Mesenchymal stem cell (in vitro differentiated cells and primary cell): Measurements from ENCODE around the gene LIFR.
"Not testable (repeated sequence)": the region's sequence is repeated elsewhere in the genome, so short reads cannot be mapped to it uniquely, and the experiment has no call there.

Source experiments
- DNase-seq: peaks from one replicate; pipeline ENCODE4 v3.0.0-alpha.2; 2013
- H2AFZ ChIP-seq: one replicate; pipeline ENCODE4 v1.6.1; 2013; ENCODE audit warnings: low read depth, mild to moderate bottlenecking, control low read depth, inconsistent platforms, low read length, moderate library complexity
- H2AK5ac ChIP-seq: 2 replicates; pipeline ENCODE4 v1.6.1; 2013; ENCODE audit warnings: low read length, moderate library complexity, mild to moderate bottlenecking, inconsistent platforms; ENCODE audit not compliant: severe bottlenecking
- H2BK120ac ChIP-seq: one replicate; pipeline ENCODE4 v1.6.1; 2013; ENCODE audit warnings: low read depth, mild to moderate bottlenecking, inconsistent platforms, low read length, moderate library complexity
- H2BK12ac ChIP-seq, 2 experiments: one replicate each; pipeline ENCODE4 v1.6.1; 2013; ENCODE audit warnings: inconsistent platforms in 2 of 2, low read length in 2 of 2, mild to moderate bottlenecking in 2 of 2, moderate library complexity in 2 of 2, control low read depth in 1 of 2
- H2BK15ac ChIP-seq: one replicate; pipeline ENCODE4 v1.6.1; 2013; ENCODE audit warnings: mild to moderate bottlenecking, low read depth, inconsistent platforms; ENCODE audit not compliant: poor library complexity, severe bottlenecking
- H2BK5ac ChIP-seq: 2 replicates; pipeline ENCODE4 v1.6.1; 2013; ENCODE audit warnings: low read depth, mild to moderate bottlenecking, low read length, control low read depth, inconsistent platforms; ENCODE audit not compliant: poor library complexity, severe bottlenecking
- H3K14ac ChIP-seq, 2 experiments: one replicate each; pipeline ENCODE4 v1.6.1; 2013; ENCODE audit warnings: inconsistent platforms in 2 of 2, low read length in 2 of 2, control low read depth in 1 of 2, mild to moderate bottlenecking in 1 of 2, moderate library complexity in 1 of 2
- H3K18ac ChIP-seq, 2 experiments: one replicate each; pipeline ENCODE4 v1.6.1; 2013; ENCODE audit warnings: inconsistent platforms in 2 of 2, low read length in 2 of 2, control low read depth in 1 of 2, low read depth in 1 of 2, mild to moderate bottlenecking in 1 of 2
- H3K23ac ChIP-seq, 2 experiments: one replicate each; pipeline ENCODE4 v1.6.1; 2013; ENCODE audit warnings: inconsistent platforms in 2 of 2, low read length in 2 of 2, mild to moderate bottlenecking in 2 of 2, moderate library complexity in 2 of 2, control low read depth in 1 of 2
- H3K27ac ChIP-seq: 2 replicates; pipeline ENCODE4 v1.5.1; 2013; ENCODE audit warnings: mild to moderate bottlenecking, moderate library complexity, low read length, control low read depth, inconsistent platforms; ENCODE audit not compliant: poor library complexity, severe bottlenecking
- H3K27me3 ChIP-seq, 2 experiments: 2 replicates each; pipeline versions ENCODE4 v1.6.1 to v1.7.0; 2013; ENCODE audit warnings: low read length in 2 of 2, mild to moderate bottlenecking in 2 of 2, moderate library complexity in 2 of 2, control low read depth in 1 of 2, inconsistent platforms in 1 of 2; ENCODE audit not compliant: control insufficient read depth in 1 of 2, insufficient read depth in 1 of 2
- H3K36me3 ChIP-seq, 2 experiments: 2 replicates each; pipeline versions ENCODE4 v1.6.1 to v1.7.0; 2013; ENCODE audit warnings: low read length in 2 of 2, control low read depth in 1 of 2, inconsistent platforms in 1 of 2, low read depth in 1 of 2, mild to moderate bottlenecking in 1 of 2; ENCODE audit not compliant: insufficient read depth in 2 of 2, control insufficient read depth in 1 of 2
- H3K4ac ChIP-seq, 2 experiments: one replicate each; pipeline ENCODE4 v1.6.1; 2013; ENCODE audit warnings: inconsistent platforms in 2 of 2, low read length in 2 of 2, mild to moderate bottlenecking in 2 of 2, moderate library complexity in 2 of 2, control low read depth in 1 of 2, low read depth in 1 of 2
- H3K4me1 ChIP-seq: 2 replicates; pipeline ENCODE4 v1.6.1; 2013; ENCODE audit warnings: low read depth, low read length, control low read depth; ENCODE audit not compliant: control insufficient read depth, insufficient read depth
- H3K4me2 ChIP-seq: 2 replicates; pipeline ENCODE4 v1.6.1; 2013; ENCODE audit warnings: low read length, mild to moderate bottlenecking, inconsistent platforms; ENCODE audit not compliant: poor library complexity, severe bottlenecking
- H3K4me3 ChIP-seq, 2 experiments: 2 replicates each; pipeline versions ENCODE4 v1.5.1 to v1.7.0; 2013; ENCODE audit warnings: low read length in 2 of 2, mild to moderate bottlenecking in 2 of 2, control low read depth in 1 of 2, low read depth in 1 of 2; ENCODE audit not compliant: insufficient read depth in 1 of 2
- H3K79me1 ChIP-seq: replicated peaks from 2 replicates; pipeline ENCODE4 v1.6.1; 2013; ENCODE audit warnings: mild to moderate bottlenecking, control low read depth, low read length, inconsistent platforms; ENCODE audit not compliant: poor library complexity, severe bottlenecking
- H3K9ac ChIP-seq: 2 replicates; pipeline ENCODE4 v1.7.0; 2013; ENCODE audit warnings: mild to moderate bottlenecking, low read length, moderate library complexity
- H3K9me3 ChIP-seq: 2 replicates; pipeline ENCODE4 v1.7.0; 2013; ENCODE audit warnings: mild to moderate bottlenecking, low read length; ENCODE audit not compliant: control insufficient read depth
- H4K8ac ChIP-seq: one replicate; pipeline ENCODE4 v1.6.1; 2013; ENCODE audit warnings: inconsistent platforms, mild to moderate bottlenecking, low read length, moderate library complexity
- H4K91ac ChIP-seq: one replicate; pipeline ENCODE4 v1.6.1; 2013; ENCODE audit warnings: mild to moderate bottlenecking, low read length, inconsistent platforms
- WGBS: methylation state at CpG from one replicate; pipeline ENCODE4 v1.1.7; 2013; ENCODE audit warnings: mixed read lengths; 5-methylcytosine and 5-hydroxymethylcytosine counted together

Gene LIFR

GRCh38 chr5:38569180-38569579 is 12.7 kb upstream of the LIFR start:
- H4K91ac ChIP-seq, result no peak overlapping the region
- no peaks in the 10 kb centered on the region for H3K36me3 ChIP-seq
- no peak overlapping the region for H3K4me2 ChIP-seq
- no peak overlapping the region for H3K4me3 ChIP-seq
- H2AK5ac ChIP-seq, result no peak overlapping the region
- no peak overlapping the region for H4K8ac ChIP-seq
- no peaks in the 10 kb centered on the region for H3K27me3 ChIP-seq
- no peak overlapping the region for H3K4ac ChIP-seq
- peak overlapping the region in 1 of 2 experiments; percentile 83 for H3K14ac ChIP-seq
- H2BK12ac ChIP-seq, result peak overlapping the region in 1 of 2 experiments; percentile 28
- H2BK5ac ChIP-seq, result no peak overlapping the region
- H3K4me1 ChIP-seq, result peaks cover 2% of the 10 kb centered on the region
- no peak for DNase-seq
- 79% methylated on average over 3 of the region's 3 CpGs for WGBS
- H3K9ac ChIP-seq, result no peak overlapping the region
- H2BK120ac ChIP-seq, result no peak overlapping the region
- no peak overlapping the region for H3K27ac ChIP-seq
- no peak overlapping the region for H3K23ac ChIP-seq
- H2AFZ ChIP-seq, result no peak overlapping the region
- no peaks in the 10 kb centered on the region for H3K79me1 ChIP-seq
- no peaks in the 10 kb centered on the region for H3K9me3 ChIP-seq
- no peak overlapping the region for H3K18ac ChIP-seq
- no peak overlapping the region for H2BK15ac ChIP-seq

- H2BK12ac ChIP-seq, H3K27ac ChIP-seq, H3K23ac ChIP-seq, H3K14ac ChIP-seq, H3K4ac ChIP-seq, H3K4me1 ChIP-seq, H3K18ac ChIP-seq, H3K27me3 ChIP-seq, H3K9ac ChIP-seq, H2AFZ ChIP-seq, H3K4me2 ChIP-seq, H4K91ac ChIP-seq, H2AK5ac ChIP-seq, H3K79me1 ChIP-seq, H2BK120ac ChIP-seq, H2BK15ac ChIP-seq, H2BK5ac ChIP-seq, H3K36me3 ChIP-seq, H3K9me3 ChIP-seq, H3K4me3 ChIP-seq, DNase-seq, H4K8ac ChIP-seq: not testable (repeated sequence)
- 98% methylated on average over 1 of the region's 2 CpGs for WGBS
Observed at GRCh38 chr5:38567306-38567705, 10.9 kb upstream of the LIFR start.

DNA sequence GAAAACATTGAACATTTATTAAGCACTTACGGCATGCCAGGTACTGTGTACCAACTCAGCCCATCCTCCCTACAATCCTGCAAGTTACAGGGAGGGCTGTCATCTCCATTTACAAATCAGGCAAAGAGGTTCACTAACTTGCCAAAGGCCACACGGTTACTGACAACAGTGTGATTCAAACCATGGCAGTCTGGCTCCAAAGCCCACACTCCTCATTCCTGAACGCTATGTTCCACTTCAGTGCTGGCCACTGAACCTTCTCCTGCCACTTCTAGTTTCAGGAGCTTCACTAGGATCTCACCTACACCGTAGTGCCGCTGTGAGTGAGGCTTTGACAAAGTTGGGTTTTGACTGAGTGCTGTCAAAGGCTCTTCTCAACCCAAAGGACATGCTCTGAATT is 7.2 kb upstream of the LIFR start:
- WGBS, result 96% methylated on average over 5 of the region's 5 CpGs
- Histone ChIP-seq H3K23ac (no peak overlapping the region), H3K4ac (no peak overlapping the region), H2BK5ac (no peak overlapping the region), H3K4me3 (no peak overlapping the region), H3K36me3 (no peaks in the 10 kb centered on the region), H2BK12ac (no peak overlapping the region), H3K14ac (no peak overlapping the region), H2AFZ (no peak overlapping the region), H4K8ac (peak overlapping the region; percentile 50), H2BK120ac (no peak overlapping the region), H3K79me1 (no peaks in the 10 kb centered on the region), H3K4me2 (no peak overlapping the region), H3K27me3 (peaks cover 0 to 3% of the 10 kb centered on the region in 2 experiments), H3K9ac (no peak overlapping the region), H3K18ac (no peak overlapping the region), H3K4me1 (peaks cover 2% of the 10 kb centered on the region), H4K91ac (no peak overlapping the region), H2BK15ac (no peak overlapping the region), H2AK5ac (no peak overlapping the region), H3K27ac (no peak overlapping the region), H3K9me3 (no peaks in the 10 kb centered on the region)
- DNase-seq, result no peak

GRCh38 chr5:38562444-38563210 is 6.2 kb upstream of the LIFR start:
- Histone ChIP-seq H3K18ac (no peak overlapping the region), H3K4ac (no peak overlapping the region), H3K79me1 (no peaks in the 10 kb centered on the region), H3K14ac (no peak overlapping the region), H3K27me3 (peaks cover 0 to 3% of the 10 kb centered on the region in 2 experiments), H3K23ac (no peak overlapping the region), H2BK5ac (no peak overlapping the region), H2AK5ac (peak overlapping the region; percentile 32), H3K36me3 (no peaks in the 10 kb centered on the region), H3K9ac (no peak overlapping the region), H3K4me2 (peak overlapping the region; percentile 37), H2BK12ac (no peak overlapping the region), H2BK15ac (no peak overlapping the region), H2AFZ (no peak overlapping the region), H3K4me3 (no peak overlapping the region), H3K4me1 (peaks cover 2% of the 10 kb centered on the region), H3K9me3 (no peaks in the 10 kb centered on the region), H4K91ac (no peak overlapping the region), H3K27ac (no peak overlapping the region), H2BK120ac (no peak overlapping the region), H4K8ac (no peak overlapping the region)
- 90% methylated on average over 5 of the region's 5 CpGs for WGBS
- DNase-seq, result no peak
